Measurements from ENCODE around the gene PSME3IP1. TPM values are rescaled to one million over a fixed set of nuclear protein-coding genes. Genes with fewer than 3 reads are reported as not detected.

The PSME3IP1 gene
- total and polyA plus RNA-seq, 2 of the 8 experiments (the other 6 are each of a cell fraction or from before 2014, with no cell fraction given), result 95.1 to 98.3 TPM

DNA sequence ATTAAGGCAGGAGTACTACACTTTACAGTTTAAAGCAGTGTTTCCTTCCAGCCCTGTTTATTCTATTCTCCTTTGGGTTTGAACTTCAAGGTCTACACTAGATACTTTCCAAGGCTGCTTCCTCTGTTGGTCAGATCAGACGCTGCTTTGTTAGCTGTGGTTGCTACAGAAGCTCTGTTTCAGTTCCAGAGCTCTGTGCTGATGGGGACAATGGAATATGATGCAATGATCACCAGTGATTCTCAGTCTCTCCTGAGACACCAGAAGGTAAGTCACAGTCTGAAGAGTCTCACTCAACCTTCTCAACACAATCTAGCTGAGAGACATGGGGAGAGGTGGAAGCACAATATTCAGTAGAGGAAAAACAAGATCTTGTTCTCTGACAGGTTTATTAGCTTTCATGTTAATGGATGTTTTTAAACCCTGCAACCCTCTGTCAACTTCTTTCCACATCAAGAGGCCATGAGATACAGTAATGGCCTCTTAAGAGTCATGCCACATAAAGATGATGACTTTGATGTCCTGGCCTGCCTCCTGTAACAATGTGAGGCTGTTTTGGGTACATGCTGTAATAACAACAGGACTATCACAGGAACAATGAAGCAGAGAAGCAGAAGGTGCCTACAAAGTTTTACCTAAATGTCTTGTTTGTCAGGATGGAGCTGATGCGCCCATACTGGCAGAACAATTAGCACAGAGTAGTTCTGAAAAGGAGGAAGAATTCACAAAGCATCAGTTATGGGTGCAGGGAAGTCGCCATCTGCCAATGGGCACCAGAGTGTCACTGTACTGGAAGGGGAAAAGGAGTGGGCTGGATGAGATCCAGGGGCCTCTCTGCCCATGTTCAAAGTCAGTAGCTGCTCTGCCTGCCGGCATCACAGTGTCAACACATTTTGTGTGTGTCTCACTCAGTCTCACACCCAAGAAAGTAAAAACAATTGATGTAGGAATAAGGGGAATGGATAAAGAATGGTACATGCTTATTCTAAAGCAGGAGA is 33.4 kb downstream of the PSME3IP1 start (continued):
- TF ChIP-seq CBX5 (IDR thresholded peaks at IDR 0.05; ENCODE audit: low read depth, low read length), result no peak
- no peak for TF ChIP-seq SAP30 (IDR thresholded peaks at IDR 0.05; ENCODE audit: insufficient read depth, insufficient replicate concordance, low read length)
- TF ChIP-seq ATF3 (IDR thresholded peaks at IDR 0.05; ENCODE audit: insufficient read depth, low read depth, low read length), result no peak
